HG02852 (cell line): ENCODE measurements around the gene BNC2.
A peak's percentile ranks its signal among the peaks of the same experiment; 100 is the strongest.

Experiments used
- ATAC-seq: cut with Tn5 transposase; IDR thresholded peaks from one replicate; pipeline ENCODE4 v1.9.1; 2021; ENCODE audit warnings: mild to moderate bottlenecking, moderate library complexity; ENCODE audit not compliant: unreplicated experiment

Gene BNC2

GRCh38 chr9:16431666-16432392 lies 438.6 kb downstream of the BNC2 start:
- no peak for ATAC-seq

DNA sequence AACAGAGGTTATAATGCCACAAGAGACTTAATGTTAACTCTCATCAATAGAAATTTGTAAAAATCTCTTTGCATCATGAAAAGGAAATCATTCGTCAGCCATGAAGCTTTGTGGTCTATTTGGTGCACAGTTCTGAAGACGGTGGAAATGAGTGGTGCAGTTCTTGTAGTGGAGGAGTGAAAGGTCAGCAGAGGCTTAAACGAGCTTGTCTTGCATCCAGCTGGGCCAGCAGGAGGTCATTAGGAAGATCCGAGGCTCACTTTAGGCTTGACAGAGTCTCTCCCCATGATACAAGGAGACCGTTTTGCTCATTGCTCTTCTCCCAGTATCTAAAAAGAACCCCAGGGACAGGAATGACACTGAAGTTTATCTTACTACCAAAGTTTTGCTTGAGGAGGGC lies 440.8 kb downstream of the BNC2 start:
- no peak for ATAC-seq

DNA sequence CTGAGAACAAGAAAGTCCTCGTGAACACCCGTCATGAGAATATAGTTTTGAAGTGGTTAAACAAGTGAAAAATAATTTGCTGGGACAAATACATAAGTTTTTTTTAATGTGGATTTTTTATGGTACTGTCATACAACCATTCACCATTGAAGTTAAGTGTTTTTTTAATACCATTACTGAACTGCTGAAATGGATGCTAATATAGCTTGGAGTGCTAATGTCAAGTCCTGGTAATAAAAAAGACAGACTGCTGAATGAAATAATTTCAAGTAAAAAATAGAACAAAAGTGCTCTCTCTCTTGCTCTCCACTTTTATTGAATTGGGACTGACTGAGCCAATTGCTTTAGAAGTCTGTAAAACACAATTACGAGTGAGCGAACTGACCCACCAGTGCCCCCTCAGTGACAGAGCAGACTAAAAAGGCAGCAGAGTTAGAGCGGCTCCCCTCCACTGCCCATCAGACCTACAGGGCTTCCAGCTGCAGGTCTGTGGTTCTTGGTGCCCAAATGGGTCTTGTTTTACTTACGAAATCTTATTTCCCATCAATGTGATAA lies 442.5 kb downstream of the BNC2 start:
- no peak for ATAC-seq

DNA sequence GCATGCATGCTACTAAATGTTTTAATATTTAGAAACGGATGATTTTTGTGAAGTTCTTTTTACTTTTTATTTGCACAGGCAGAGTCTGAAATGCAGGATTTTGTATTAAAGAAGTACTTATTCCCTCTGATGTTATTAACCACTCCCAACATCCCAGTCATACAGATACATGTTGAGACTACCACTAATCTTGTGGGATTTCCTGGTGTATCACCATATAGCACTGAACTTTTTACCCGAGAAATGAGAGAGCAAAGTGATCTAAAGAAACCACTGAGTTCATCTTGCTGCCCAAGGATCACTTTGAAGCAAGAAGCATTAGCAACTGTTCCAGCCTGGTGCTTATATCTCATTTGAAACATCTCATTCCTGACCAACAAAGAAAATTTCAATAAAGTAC lies 443.8 kb downstream of the BNC2 start:
- ATAC-seq = no peak

DNA sequence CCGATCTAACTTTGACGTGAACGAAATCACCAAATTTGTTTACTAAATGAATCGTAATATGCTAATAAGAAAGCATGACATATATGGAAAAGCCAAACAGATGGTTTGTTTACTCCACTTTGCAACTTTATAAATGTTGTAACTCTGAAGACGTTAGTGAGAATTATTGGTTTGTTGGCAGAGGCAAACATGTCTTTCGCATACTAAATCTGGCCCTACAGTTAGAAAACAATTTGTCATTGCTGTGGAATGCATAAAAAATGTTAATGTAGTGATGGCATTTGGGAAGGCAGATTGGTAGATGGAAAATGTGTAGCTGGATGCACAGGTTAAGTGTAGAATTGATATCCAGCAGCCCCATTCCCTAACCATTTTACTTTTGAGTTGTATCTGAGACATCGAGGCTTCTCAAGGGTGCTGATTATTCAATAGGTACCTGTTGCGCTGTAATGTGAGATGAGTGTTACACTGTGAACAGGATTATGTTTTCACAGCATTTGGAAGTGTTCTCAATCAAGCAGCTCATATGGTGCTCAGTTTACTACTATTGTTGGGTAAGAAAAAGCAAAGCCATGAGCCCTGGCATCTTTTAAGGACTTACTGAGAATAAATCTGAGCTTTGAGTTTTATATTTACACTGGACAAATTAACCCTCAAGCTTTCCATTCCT lies 444.8 kb downstream of the BNC2 start:
- ATAC-seq = no peak

DNA sequence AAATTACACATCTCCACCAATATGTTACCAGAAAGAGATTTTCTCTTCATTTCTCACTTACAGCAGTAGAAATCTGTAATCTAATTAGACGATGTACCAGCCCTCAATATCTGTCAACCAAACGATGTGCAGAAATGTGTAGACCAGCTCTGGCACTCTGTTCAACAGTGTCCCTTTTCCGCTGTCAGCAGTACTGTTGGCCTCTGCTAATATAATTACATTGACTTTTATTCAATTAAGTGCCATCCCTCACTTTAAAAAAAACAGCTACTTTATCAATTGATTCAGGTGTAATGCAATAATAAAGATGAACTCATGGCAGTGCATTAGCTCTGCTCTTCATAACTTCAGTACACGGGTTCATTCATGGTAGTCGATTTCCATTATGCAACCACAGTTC lies 448.4 kb downstream of the BNC2 start:
- ATAC-seq = no peak

DNA sequence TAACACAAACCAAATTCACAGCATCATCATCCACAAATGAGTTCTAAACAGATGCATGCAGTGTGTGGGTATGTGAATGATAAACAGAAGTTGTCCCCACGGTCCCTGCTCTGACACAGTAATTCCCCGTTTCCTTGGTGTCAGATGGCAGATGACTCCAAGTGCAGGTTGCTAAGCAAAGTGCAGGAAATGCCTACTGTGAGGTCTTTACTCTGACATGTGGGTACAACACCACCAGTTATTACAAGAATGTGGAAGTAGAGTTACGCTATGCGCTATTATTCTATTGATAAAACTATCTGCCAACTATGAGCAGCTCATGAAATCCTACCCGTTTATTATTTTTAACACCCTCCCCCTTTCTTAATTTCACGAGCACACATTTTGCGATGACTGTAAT lies 448.9 kb downstream of the BNC2 start:
- ATAC-seq = no peak

DNA sequence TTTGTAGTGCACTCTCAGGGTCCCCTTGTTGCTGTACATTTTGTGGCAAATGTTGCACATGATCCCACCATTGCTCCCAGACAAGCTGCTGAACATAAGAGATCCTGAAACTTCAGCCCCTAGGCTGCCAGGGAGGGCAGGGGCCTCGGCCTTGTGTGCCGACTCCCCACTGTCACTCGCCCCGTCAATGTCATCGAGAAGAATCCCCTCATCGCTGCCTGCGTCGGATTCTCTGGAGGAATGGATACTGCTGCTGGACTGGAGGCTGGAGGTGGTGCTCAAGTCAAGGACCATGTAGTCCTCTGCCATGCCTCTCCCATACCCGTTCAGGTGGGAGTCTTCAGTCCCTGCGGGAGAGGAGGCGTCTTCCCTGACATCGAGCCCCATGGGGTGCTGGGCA lies 451.3 kb downstream of the BNC2 start:
- ATAC-seq = no peak

- ATAC-seq = no peak
Observed at GRCh38 chr9:16418721-16419120, 451.7 kb downstream of the BNC2 start.

DNA sequence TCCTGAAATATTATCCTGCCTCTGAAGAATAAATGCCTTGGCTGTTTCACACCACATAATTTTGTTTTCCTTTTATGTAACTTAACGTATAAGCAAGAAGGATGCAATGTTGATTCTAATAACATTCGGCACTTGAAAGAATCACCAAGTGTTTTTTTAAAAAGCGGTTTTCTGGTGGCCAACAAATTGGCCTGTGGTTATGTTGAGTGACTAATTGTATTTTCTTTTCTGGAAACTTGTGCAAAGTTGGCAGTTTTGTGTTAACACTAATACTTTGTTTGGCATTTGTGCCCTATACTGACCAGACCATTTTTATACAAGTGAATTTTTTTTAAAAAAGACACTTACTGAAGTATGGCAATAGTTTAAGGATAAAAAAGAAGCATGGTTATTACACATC lies 452.7 kb downstream of the BNC2 start:
- ATAC-seq = no peak

- ATAC-seq = peak; percentile 70
Observed at GRCh38 chr9:16417161-16417560, 453.3 kb downstream of the BNC2 start.

GRCh38 chr9:16414451-16414850 lies 456.0 kb downstream of the BNC2 start:
- no peak for ATAC-seq

DNA sequence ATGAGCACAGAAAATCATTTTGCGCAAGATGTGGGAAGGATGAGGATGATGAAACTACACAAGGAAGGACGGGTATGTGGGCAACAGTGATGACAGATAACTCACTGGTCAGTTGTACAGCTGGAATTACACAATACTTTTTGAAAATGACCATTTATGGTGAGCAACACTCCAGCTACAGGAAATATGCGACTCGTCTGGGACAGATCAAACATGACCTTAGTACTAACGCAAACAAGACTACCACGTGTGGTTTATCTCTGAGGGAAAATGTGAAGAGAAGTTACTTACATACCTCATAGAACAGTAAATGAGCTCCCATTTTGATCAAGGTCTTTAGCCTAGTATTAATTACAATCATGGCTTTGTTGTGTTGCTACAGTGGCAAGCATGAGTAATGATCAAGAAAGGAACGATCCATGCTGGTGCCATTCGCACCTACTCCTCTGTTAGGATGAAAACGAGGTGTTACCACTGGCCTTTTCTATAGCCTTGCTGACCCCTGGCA lies 456.9 kb downstream of the BNC2 start:
- no peak for ATAC-seq

- no peak for ATAC-seq
Observed at GRCh38 chr9:16412740-16413139, 457.7 kb downstream of the BNC2 start.

- no peak for ATAC-seq
Observed at GRCh38 chr9:16411311-16411710, 459.2 kb downstream of the BNC2 start.

DNA sequence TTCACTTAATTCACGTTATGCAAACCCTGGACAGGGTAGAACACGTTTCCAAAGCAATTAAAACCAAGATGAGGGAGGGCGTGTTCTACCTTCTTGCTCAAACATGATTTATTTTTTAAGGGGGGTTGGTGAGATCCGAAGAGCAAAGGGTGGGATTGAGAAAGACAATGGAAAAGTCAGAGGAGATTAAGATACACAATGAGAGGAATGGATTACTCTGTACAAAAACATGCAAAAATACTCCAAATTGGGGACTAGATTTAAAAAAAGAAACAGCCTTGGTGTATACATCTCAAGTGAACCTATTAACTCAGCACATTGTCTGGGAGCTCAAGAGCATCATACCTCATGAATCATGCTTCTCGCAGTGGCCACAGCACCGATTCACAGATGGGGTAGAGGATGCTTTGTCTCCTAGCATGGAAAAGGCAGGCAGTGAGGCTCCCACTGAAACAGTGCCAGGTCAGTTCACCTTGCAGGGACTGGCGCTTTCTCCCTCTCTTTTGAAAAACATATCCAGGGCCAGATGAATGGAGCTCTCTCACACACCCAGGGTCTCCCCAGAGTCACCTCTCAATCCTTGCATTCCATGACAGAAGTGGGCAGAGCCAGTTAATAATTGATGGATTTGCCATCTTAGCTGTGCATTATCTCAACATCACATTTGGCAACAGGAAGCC lies 459.7 kb downstream of the BNC2 start:
- no peak for ATAC-seq

- no peak for ATAC-seq
Observed at GRCh38 chr9:16407617-16408016, 462.9 kb downstream of the BNC2 start.

GRCh38 chr9:16406526-16407225 lies 463.8 kb downstream of the BNC2 start:
- ATAC-seq = no peak

GRCh38 chr9:16405421-16405820 lies 465.0 kb downstream of the BNC2 start:
- ATAC-seq = no peak

- ATAC-seq = no peak
Observed at GRCh38 chr9:16401701-16402100, 468.8 kb downstream of the BNC2 start.

GRCh38 chr9:16398691-16399090 lies 471.8 kb downstream of the BNC2 start:
- no peak for ATAC-seq
